ENCODE results near the gene CDH1.
A peak's percentile ranks its signal among the peaks of the same experiment; 100 is the strongest.
"Not testable (repeated sequence)": the region's sequence is repeated elsewhere in the genome, so short reads cannot be mapped to it uniquely, and the experiment has no call there.

Gene CDH1

DNA sequence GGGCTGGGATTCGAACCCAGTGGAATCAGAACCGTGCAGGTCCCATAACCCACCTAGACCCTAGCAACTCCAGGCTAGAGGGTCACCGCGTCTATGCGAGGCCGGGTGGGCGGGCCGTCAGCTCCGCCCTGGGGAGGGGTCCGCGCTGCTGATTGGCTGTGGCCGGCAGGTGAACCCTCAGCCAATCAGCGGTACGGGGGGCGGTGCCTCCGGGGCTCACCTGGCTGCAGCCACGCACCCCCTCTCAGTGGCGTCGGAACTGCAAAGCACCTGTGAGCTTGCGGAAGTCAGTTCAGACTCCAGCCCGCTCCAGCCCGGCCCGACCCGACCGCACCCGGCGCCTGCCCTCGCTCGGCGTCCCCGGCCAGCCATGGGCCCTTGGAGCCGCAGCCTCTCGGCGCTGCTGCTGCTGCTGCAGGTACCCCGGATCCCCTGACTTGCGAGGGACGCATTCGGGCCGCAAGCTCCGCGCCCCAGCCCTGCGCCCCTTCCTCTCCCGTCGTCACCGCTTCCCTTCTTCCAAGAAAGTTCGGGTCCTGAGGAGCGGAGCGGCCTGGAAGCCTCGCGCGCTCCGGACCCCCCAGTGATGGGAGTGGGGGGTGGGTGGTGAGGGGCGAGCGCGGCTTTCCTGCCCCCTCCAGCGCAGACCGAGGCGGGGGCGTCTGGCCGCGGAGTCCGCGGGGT, at the start of gene CDH1:
Gene CDH1, plus strand, starts transcription at position 247 of the 684 bp plus-strand sequence. Its CDS starts 124 bp downstream, at position 371.
- DNase-seq (ENCODE audit: low read depth), result no peak

DNA sequence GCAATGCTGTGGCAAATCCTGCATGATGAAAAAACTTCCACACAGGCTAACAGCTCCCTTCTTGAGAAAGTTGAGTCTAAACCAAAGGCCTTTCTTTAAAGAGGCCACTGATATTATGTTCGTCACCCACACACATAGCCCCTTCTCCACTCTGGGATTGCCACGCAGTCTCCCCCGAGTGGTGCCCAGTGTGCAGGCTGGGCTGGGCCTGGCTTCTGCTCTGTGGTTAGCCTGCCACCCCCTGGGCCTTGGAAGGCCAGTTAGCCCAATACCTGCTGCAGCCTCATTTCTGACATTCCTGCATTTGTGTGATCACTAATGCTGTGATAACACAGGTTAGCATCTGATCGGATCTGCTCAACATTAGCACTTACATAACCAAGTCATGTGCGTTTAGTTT, 47.2 kb upstream of the CDH1 start:
- no peak for DNase-seq (ENCODE audit: low read depth)

DNA sequence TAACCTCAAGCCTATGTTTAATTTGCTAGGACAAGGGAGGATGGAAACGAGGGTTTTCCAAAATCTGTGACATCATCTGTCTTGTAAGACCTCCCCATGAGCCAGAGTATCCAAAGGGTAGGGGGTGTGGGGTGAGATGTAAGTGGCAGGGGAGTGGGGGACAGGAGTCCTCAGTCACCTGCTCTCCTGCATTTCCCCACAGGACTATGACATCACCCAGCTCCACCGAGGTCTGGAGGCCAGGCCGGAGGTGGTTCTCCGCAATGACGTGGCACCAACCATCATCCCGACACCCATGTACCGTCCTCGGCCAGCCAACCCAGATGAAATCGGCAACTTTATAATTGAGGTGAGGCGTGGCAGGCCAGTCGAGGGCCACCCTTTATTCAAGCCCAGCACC, 41.5 kb upstream of the CDH1 start:
- DNase-seq (ENCODE audit: low read depth), result no peak

DNA sequence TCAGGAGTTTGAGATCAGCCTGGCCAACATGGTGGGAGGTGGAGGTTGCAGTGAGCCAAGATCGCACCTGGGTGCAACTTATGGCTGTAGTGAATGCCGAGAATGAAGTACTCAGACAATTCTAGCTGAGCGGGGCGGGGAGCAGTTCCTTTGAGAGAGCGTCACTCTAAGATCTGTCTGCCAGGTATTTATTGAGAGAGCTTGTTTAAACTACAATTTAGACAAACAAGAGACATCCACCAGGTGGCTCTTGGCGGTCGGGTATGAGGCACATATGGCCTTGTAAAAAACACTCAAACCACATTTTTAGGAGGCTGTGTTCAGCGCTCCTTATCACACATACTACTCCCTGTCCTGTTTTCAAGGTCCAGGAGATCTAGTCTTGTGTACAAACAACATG, 40.6 kb upstream of the CDH1 start:
- DNase-seq (ENCODE audit: low read depth), result no peak

DNA sequence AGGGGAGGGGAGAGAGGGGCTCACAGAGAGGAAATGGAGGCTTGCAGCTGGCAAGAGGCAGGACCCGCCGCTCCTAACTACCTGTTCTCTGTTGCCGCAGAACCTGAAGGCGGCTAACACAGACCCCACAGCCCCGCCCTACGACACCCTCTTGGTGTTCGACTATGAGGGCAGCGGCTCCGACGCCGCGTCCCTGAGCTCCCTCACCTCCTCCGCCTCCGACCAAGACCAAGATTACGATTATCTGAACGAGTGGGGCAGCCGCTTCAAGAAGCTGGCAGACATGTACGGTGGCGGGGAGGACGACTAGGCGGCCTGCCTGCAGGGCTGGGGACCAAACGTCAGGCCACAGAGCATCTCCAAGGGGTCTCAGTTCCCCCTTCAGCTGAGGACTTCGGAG, 39.0 kb upstream of the CDH1 start:
- DNase-seq (ENCODE audit: low read depth), result no peak

DNA sequence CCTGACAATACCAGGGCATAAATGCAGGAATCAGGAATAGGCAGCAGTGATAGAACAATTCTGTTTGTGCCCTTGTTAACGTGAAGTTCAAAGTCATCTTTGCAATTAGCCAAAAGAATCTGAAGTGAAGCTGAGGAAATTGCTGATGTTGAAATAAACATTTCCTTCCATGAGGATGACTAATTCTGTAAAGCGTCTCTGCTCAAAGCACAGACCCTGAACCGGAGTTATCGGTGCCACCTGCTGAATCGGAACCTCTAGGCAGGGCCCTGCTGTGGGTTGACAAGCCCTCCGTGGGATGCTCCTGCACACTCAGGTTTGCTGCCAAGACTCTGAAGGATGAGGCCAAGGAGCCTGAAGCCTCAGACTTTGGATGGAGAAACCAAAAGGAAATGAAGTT, 37.0 kb upstream of the CDH1 start:
- no peak for DNase-seq (ENCODE audit: low read depth)

DNA sequence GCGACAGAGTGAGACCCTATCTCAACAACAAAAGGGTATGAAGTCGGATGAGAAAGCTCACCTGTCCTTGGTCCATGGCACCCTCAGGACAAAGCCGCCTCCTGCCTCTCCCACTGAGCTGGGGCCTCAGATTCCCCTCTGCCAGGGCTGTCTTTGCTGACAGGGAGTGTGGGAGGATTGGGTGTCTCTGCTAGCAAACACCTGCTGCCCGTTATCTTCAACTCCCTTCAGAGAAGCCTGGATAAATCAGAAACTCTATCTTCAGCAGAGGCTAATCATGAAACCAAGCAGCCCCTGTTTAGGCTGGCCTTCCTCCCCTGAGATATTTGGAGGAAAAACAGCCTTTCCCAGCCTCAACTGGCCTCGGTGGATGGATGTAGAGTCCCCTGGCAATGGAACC, 36.3 kb upstream of the CDH1 start:
- DNase-seq (ENCODE audit: low read depth), result no peak

DNA sequence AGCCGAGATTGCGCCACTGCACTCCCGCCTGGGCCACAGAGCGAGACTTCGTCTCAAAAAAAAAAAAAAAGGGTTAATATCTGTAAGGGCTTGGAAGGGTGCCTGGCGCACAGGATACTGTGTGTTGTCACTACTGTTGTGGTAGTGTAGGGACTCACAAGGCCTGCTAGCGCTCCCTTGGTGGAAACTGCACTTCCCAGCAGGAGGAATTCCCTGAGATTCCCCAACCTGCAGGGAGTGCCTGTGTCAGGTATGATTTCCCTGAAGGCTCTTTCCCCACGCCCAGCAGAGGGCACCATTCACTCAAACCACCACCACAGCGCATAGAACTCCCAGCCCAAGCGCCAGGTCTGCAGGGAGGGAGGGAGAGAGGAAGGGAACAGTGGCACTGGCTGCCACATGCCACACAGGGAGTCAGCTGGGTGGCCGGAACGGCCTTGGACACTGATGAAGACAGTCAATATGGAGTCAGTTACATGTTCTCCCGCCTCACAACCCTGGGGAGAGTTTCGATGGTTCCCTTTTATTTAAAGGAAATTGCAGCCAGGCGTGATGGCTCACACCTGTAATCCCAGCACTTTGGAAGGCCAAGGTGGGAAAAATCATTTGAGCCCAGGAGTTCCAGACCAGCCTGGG, 32.7 kb upstream of the CDH1 start:
- peak; percentile 65 for DNase-seq (ENCODE audit: low read depth)

DNA sequence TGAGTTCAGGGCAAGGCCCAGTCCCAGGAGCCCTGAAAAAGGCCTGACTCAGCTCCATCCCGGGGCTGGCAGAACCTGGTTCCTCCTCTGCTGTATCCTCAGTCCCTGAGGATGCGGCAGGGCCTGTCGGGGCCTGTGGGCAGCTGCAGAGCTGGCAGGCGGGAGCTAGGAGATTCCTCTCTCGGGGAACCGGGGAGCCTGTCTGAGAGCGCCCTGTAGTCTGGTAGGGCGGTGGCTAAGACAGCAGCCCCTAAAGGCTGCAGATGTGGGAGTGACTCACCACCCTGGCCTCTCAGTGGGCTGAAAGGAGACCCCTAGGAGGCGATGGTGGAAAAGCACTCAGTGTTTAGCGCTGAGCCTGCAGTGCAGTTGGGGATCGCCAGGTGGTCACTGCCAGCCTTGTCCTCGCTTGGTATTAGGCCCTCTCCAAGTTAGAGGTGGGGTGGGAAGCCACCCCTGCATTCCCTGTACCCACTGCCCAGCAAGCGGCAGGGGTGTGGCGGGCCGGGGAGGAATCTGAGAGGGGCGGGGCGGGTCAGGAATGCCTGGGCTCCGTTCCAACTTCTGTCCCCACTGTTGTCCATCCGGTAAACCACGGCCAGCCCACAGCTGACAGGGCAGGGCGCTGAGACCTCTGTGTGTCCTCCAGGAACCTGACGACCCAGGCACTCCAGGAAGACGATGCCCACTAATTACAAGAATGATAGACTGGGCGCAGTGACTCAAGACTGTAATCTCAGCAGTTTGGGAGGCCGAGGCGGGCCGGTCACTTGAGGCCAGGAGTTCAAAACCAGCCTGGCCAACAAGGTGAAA, 29.5 kb upstream of the CDH1 start:
- DNase-seq (ENCODE audit: low read depth), result no peak

DNA sequence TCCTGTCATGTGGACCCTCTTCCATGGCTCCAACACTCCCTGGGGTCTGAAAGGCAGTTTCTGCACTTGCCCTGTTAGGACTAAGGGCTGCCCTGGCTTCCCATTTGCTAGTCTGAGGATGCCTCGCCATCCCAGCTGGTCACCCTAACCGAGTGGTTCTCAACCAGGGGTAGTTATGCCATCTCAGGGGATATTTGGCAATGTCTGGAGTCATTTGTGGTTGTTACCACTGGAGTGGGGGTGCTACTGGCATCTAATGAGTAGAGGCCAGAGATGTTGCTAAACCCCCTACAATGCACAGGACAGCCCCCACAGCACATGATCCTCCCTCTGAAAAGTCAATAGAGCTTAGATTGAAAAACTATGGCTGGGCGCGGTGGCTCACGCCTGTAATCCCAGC, 26.9 kb upstream of the CDH1 start:
- no peak for DNase-seq (ENCODE audit: low read depth)

DNA sequence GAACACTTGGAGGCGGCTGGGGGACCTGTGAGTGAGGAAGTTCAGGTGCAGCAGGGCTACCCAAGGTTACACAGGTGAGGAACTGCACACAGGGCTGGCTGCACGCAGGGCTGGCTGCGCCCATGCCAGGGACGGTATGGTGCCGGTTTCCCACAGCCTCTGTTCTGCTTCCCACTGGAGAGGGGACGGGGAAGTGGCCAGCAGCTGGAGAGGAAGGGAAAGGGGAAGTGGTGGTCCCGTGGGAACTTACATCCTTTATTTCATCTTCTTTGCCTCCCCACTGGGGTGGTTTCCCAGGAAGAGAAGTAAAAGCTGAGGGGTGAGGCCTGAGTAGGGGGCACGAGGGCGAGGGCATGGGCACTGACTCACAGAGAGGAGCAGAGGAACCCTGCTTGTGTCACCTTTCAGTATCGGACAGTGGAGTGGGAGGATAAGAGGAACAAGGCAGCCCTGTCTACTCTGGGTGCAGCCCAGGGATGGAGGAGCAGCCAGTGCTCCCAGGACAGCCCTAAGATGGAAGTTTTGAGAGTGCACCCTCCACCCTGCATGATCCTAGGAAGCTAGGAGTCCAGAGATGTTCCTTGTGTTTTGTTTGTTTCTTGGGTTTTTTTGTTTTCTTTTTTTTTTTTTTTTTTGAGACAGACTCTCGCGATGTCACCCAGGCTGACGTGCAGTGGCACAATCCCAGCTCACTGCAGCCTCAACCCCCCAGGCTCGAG, 25.5 kb upstream of the CDH1 start:
- DNase-seq (ENCODE audit: low read depth), result no peak

DNA sequence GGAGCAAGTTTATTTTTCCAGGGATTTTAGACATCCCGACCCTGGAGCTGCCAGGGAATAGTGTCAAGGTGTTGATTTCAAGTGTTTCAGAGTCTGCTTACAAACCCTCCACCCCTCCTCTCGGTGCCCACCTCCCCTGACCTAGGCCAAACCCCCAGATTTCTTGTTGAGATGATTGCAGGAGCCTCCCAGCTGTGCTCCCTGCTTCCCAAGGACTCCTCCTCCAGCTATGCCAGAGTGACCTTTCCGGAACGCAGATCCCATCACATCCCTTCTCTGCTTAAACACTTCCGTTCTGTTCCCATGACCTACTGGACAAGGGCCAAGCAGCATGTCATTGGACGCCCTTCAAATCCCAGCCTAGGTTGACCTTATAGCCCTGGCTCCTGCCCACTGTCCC, 23.7 kb upstream of the CDH1 start:
- DNase-seq (ENCODE audit: low read depth), result no peak

DNA sequence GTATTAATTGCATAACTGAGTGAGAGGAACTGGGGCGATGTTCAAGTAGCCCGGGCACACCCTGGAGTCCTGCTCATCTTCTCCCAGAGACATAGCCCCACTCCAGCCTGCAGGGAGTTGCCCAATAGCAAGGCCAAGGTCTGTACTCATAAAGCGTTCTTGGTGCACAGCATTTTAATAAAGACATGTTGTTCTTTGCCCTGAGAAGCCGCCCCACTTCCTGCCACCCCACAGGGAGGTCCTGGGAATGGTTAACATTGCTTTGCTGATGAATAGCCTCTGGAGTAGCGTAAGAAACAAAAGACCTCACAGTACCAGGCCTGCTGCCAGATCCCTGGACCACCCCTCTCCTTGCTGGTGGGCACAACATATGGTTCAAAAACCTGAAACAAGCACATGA, 21.6 kb upstream of the CDH1 start:
- DNase-seq (ENCODE audit: low read depth), result no peak

DNA sequence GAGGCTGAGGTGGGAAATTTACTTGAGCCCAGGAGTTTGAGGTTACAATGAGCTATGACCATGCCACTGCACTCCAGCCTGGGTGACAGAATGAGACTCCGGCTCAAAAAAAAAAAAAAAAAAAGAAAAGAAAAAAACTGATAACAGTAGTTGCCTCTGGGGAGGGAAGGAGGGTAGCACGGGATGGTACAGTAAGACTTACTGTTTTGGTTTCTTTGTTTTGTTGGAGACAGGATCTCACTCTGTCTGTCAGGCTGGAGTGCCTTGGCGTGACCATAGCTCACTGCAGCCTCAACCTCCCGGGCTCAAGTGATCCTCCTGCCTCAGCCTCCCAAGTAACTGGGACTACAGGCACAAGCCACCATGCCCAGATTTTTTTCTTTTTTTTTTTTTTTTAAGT, 20.6 kb upstream of the CDH1 start:
- DNase-seq (ENCODE audit: low read depth), result not testable (repeated sequence)

DNA sequence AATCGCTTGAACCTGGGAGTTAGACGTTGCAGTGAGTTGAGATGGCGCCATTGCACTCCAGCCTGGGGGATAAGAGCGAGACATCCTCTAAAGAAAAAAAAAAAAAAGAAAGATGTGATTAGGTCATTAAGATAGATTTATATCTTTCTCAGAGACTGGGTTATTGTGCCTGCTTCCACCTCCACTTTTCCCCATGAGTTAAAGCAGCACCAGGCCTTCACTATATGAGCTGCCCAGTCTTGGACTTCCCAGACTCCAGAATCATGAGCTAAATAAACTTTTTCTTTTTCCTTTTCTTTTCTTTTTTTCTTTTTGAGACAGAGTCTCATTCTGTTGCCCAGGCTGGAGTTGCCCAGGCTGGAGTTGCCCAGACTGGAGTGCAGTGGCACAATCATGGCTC, 19.4 kb upstream of the CDH1 start:
- DNase-seq (ENCODE audit: low read depth), result no peak

DNA sequence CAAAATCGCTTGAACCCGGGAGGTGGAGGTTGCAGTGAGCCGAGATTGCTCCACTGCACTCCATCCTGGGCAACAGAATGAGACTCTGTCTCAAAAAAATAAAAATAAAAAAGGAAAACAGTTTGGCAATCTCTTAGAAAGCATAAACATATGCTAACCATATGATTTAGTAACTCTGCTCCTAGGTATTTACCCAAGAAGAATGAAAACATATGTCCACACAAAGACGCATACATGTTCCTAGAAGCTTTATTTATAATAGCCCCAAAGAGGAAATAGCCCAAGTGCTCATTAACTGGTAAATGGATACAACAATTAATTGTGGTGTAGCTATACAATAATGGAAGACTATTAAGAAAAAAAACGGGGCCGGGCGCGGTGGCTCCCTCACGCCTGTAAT, 18.5 kb upstream of the CDH1 start:
- no peak for DNase-seq (ENCODE audit: low read depth)

DNA sequence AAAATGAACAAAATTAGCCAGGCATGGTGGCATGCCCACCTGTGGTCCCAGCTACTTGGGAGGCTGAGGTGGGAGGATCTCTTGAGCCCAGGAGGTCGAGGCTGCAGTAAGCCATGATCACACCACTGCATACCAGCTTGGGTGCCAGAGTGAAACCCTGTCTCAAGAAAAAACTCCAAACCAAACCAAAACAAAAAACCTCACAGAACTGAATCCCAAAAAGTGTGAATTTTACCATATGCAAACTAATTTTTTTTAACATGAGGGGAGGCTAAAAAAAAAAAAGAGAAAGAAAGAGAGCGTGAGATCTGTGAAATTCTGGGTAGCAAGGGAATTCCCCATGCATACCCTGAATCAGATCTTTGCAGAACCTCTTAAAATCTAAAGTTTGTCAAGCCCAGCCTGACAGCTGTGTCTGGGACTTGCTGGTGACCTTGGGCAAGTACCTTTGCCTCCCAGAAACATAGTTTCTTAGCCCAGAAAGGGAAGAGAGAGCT, 17.1 kb upstream of the CDH1 start:
- DNase-seq (ENCODE audit: low read depth), result peak; percentile 18

DNA sequence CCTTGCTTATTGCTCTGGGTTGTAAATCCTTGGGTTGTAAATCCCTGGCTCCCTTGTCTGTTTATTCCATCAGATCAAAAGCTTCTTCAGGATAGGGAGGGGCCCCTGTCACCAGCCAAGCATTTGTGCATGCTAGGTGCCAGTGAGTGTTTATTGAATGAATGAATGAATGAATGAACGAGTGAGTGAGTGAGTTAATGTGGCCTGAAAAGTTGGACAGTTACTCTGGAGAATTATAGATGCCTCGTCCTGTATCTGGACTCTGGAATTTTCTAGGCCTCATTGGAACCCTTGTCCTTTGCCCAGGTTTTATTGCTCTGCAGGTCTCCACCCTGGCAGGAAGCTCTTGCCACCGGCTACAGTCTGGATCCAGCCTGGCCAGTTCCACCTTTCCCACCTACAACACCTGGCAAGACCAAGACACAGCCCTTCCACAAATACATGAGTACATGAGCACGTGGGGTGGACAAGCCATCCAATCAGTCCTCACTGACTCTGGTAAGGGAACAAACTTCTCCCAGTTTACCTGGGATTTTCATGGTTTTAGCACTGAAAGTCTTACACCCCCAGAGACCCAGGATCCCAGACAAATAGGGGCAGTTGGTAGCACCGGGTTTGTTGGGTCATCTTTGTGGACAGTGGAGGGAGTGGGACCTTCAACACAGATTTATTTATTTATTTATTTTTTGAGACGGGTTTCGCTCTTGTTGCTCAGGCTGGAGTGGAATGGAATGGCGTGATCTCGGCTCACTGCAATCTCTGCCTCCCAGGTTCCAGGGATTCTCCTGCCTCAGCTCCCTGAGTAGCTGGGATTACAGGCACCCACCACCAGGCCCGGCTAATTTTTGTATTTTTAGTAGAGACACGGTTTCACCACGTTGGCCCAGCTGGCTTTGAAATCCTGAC, 14.7 kb upstream of the CDH1 start:
- DNase-seq (ENCODE audit: low read depth), result no peak

DNA sequence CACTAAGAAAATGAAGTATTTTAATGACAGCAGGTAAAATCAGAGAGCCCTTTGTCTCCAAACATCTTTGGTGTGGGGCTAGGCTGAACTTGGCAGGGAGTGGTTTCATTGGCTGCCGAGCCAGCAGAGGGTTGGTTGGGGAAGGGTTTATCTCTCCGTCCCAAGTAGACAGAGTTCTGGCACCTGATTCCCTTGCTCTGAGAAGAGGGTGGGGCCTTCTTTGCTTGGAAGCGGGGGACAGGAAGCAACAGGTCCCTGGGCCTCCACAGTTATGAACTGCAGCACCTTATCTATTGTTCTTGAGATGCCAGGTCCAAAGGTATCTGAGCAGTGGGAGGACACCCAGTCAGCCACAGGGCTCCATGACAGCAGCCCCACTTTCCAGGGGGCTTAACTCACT, 12.3 kb upstream of the CDH1 start:
- no peak for DNase-seq (ENCODE audit: low read depth)

DNA sequence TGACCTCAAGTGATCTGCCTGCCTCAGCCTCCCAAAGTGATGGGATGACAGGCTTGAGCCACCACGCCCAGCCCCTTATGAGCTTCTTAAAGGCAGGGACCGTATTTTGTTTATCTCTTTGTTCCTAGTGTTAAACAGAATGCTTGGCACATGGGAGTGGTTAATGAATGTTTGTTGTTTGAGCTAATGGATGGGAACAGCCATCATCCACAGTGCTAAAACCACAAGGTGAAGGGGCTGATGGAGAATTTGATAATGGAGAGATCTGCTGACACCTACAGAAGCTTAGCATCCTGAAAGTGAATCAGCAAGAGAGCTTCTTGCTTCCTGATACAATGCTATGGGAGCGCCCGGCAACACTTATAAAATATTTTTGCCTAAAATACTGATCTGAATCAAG, 8.6 kb upstream of the CDH1 start:
- DNase-seq (ENCODE audit: low read depth), result no peak

DNA sequence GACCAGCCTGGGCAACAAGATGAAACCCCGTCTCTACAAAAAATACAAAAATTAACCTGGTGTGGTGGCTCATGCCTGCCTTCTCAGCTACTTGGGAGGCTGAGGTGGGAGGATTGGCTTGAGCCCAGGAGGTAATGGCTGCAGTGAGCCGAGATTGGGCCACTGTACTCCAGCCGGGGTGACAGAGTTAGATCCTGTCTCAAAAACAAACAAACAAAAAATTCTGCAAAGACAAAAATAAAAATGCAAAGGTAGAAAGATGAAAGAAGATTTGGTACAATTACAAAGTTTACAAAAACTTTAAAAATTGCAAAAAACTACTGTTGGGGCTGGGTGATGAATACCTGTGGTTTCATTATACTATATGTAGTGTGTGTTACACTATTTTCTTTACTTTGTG, 5.5 kb upstream of the CDH1 start:
- no peak for DNase-seq (ENCODE audit: low read depth)

Data from activated T-cell treated with anti-CD3 and anti-CD28 coated beads for 24 hours (primary cell).